Activated CD8-positive, alpha-beta memory T cell treated with anti-CD3 and anti-CD28 coated beads for 24 hours (primary cell): Measurements from ENCODE around the gene PRR3.
"Not testable (repeated sequence)": the region's sequence is repeated elsewhere in the genome, so short reads cannot be mapped to it uniquely, and the experiment has no call there.

Experiments used
- DNase-seq: peaks from one replicate; pipeline ENCODE4 v3.0.0-alpha.2; 2020

PRR3 gene

GRCh38 chr6:30556906-30557682 is at the start of gene PRR3:
TSS of gene PRR3 (plus strand) at chr6:30557295. CDS start at chr6:30557345, 50 bp downstream.
- peak; percentile 92 for DNase-seq

- DNase-seq = no peak
These were observed 49.0 kb upstream of the PRR3 start for GRCh38 chr6:30507849-30508827.

GRCh38 chr6:30508890-30509736 is 48.0 kb upstream of the PRR3 start:
- DNase-seq = no peak

GRCh38 chr6:30510419-30511168 is 46.5 kb upstream of the PRR3 start:
- DNase-seq = no peak

- no peak for DNase-seq
These were observed 45.9 kb upstream of the PRR3 start for GRCh38 chr6:30511169-30511546.

GRCh38 chr6:30513451-30513850 is 43.6 kb upstream of the PRR3 start:
- no peak for DNase-seq

GRCh38 chr6:30515106-30515505 is 42.0 kb upstream of the PRR3 start:
- no peak for DNase-seq

GRCh38 chr6:30515944-30516753 is 40.9 kb upstream of the PRR3 start:
- peak; percentile 91 for DNase-seq

GRCh38 chr6:30516754-30517076 is 40.4 kb upstream of the PRR3 start:
- DNase-seq = not testable (repeated sequence)

- not testable (repeated sequence) for DNase-seq
These were observed 39.2 kb upstream of the PRR3 start for GRCh38 chr6:30517767-30518504.

GRCh38 chr6:30518505-30519145 is 38.5 kb upstream of the PRR3 start:
- not testable (repeated sequence) for DNase-seq

- DNase-seq = no peak
These were observed 36.6 kb upstream of the PRR3 start for GRCh38 chr6:30520522-30520921.

GRCh38 chr6:30521082-30521481 is 36.0 kb upstream of the PRR3 start:
- not testable (repeated sequence) for DNase-seq

GRCh38 chr6:30521952-30522351 is 35.1 kb upstream of the PRR3 start:
- DNase-seq = not testable (repeated sequence)

GRCh38 chr6:30526444-30526843 is 30.7 kb upstream of the PRR3 start:
- DNase-seq = not testable (repeated sequence)

- not testable (repeated sequence) for DNase-seq
These were observed 27.7 kb upstream of the PRR3 start for GRCh38 chr6:30529349-30529875.

GRCh38 chr6:30530014-30530413 is 27.1 kb upstream of the PRR3 start:
- no peak for DNase-seq

- DNase-seq = no peak
These were observed 23.4 kb upstream of the PRR3 start for GRCh38 chr6:30533460-30534294.

GRCh38 chr6:30537931-30538330 is 19.2 kb upstream of the PRR3 start:
- no peak for DNase-seq
